ENCODE measurements around the gene LGALS13.

- TF ChIP-seq, protein P1, sequence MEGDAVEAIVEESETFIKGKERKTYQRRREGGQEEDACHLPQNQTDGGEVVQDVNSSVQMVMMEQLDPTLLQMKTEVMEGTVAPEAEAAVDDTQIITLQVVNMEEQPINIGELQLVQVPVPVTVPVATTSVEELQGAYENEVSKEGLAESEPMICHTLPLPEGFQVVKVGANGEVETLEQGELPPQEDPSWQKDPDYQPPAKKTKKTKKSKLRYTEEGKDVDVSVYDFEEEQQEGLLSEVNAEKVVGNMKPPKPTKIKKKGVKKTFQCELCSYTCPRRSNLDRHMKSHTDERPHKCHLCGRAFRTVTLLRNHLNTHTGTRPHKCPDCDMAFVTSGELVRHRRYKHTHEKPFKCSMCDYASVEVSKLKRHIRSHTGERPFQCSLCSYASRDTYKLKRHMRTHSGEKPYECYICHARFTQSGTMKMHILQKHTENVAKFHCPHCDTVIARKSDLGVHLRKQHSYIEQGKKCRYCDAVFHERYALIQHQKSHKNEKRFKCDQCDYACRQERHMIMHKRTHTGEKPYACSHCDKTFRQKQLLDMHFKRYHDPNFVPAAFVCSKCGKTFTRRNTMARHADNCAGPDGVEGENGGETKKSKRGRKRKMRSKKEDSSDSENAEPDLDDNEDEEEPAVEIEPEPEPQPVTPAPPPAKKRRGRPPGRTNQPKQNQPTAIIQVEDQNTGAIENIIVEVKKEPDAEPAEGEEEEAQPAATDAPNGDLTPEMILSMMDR (conservative IDR thresholded peaks at IDR 0.05 in 1 of 2, IDR thresholded peaks at IDR 0.05 in 1 of 2; ENCODE audit: extremely low read depth in 1 of 2, insufficient read depth in 1 of 2, low read depth in 1 of 2, low read length in 2 of 2), result no peak
- no peak for TF ChIP-seq EZH2 (IDR thresholded peaks at IDR 0.05; ENCODE audit: borderline replicate concordance, low read length)
Observed at GRCh38 chr19:39595950-39596349, 6.4 kb upstream of the LGALS13 start.
